A673 (cell line): ENCODE data around the gene BTN2A1.

Experiments
- CTCF ChIP-seq: fragments of 300-800, 200-600 bp; sonication (generic); conservative IDR thresholded peaks from 2 replicates; pipeline ENCODE4 v1.5.1; 2017; ENCODE audit warnings: low read depth, mild to moderate bottlenecking, antibody characterized with exemption, low read length, moderate library complexity, mixed read lengths
- EZH2 ChIP-seq: fragments of 200-600 bp; sonication (generic); IDR thresholded peaks from 2 replicates; pipeline ENCODE4 v1.6.1; 2017; ENCODE audit warnings: borderline replicate concordance, low read depth, mild to moderate bottlenecking, mixed read lengths, antibody characterized with exemption, low read length; ENCODE audit not compliant: poor library complexity, severe bottlenecking

GRCh38 chr6:26411751-26412150 is 46.0 kb upstream of the BTN2A1 start:
- no peak for TF ChIP-seq CTCF
- no peak for TF ChIP-seq EZH2
